22Rv1 (cell line): ENCODE data around the gene AIG1.

Source experiments
- ZFX ChIP-seq: fragments of 450-650 bp; IDR thresholded peaks from 2 replicates; pipeline ENCODE4 v1.6.1; 2017; ENCODE audit warnings: antibody characterized with exemption, borderline replicate concordance
- TF ChIP-seq, protein P1 (sequence below): fragments of 450-650 bp; IDR thresholded peaks from 2 replicates; pipeline ENCODE4 v1.5.1; 2017; ENCODE audit warnings: mild to moderate bottlenecking

DNA sequence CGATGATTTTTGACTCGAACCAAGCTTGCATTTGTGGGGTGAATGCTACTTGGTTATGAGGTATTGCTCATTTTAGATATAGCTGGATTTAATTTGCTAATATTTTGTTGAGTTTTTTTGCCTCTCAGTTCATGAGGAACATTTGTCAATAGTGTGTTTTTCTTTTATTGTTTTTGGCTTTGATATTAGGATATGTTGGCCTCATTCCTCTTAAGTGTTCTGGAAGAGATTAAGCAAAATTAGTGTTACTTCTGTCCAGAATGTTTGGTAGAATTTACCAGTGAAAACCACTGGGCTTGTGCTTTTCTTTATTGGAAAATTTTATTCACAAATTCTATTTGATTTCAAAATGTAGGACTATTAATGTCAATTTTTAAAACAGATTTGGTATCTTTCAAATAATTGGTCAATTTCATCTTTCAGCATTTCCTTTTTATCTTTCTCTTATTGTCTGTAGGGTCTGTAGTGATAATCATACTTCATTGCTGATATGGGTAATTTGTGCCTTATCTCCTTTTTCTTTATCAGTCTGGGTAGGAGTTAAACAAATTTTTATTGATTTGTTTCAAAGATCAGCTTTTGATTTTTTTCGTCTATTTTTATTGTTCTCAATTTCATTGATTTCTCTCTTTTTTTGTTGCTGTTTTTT lies 14.1 kb downstream of the AIG1 start:
- TF ChIP-seq, protein P1, sequence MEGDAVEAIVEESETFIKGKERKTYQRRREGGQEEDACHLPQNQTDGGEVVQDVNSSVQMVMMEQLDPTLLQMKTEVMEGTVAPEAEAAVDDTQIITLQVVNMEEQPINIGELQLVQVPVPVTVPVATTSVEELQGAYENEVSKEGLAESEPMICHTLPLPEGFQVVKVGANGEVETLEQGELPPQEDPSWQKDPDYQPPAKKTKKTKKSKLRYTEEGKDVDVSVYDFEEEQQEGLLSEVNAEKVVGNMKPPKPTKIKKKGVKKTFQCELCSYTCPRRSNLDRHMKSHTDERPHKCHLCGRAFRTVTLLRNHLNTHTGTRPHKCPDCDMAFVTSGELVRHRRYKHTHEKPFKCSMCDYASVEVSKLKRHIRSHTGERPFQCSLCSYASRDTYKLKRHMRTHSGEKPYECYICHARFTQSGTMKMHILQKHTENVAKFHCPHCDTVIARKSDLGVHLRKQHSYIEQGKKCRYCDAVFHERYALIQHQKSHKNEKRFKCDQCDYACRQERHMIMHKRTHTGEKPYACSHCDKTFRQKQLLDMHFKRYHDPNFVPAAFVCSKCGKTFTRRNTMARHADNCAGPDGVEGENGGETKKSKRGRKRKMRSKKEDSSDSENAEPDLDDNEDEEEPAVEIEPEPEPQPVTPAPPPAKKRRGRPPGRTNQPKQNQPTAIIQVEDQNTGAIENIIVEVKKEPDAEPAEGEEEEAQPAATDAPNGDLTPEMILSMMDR: no peak
- TF ChIP-seq ZFX: no peak
